GM12878 (cell line): Measurements from ENCODE around the gene HEATR3. TPM values are rescaled to one million over a fixed set of nuclear protein-coding genes. Genes with fewer than 3 reads are reported as not detected.
A peak's percentile ranks its signal among the peaks of the same experiment; 100 is the strongest.

ENCODE experiments used
- ATAC-seq: fragments of 200-7000 bp; cut with Tn5 transposase; 3 replicates; pipeline ENCODE4 v1.9.1; 2020; ENCODE audit warnings: mild to moderate bottlenecking, moderate library complexity
- BruUV-seq: library from RNA; stranded (reverse); fragments of 400-500 nt; replicated peaks from 2 replicates; lab custom pipeline; 2021; lab: Mats Ljungman, UMichigan
- CTCF ChIA-PET: fragments of 300-600 bp; sonication (Branson Sonifier 250); formaldehyde crosslinking; extraction: SDS; loops from one replicate; lab custom pipeline; 2021; ENCODE audit warnings: inconsistent platforms; lab: Yijun Ruan, JAX
- POLR2A ChIA-PET: fragments of 350-600 bp; formaldehyde crosslinking; extraction: SDS; loops from one replicate; lab custom pipeline; 2021; ENCODE audit warnings: inconsistent platforms; lab: Charles Lee
- RAD21 ChIA-PET: fragments of 300-600 bp; sonication (Branson Sonifier 250); formaldehyde crosslinking; loops from one replicate; lab custom pipeline; 2023; ENCODE audit warnings: antibody characterized with exemption; ENCODE audit not compliant: unreplicated experiment; lab: Charles Lee
- SMC1A ChIA-PET: fragments of 300-600 bp; sonication (Branson Sonifier 250); formaldehyde crosslinking; loops from one replicate; lab custom pipeline; 2023; ENCODE audit not compliant: unreplicated experiment, uncharacterized antibody; lab: Charles Lee
- DNase-seq: peaks from one replicate; pipeline ENCODE4 v3.0.0-alpha.2; 2011; ENCODE audit warnings: low read depth, low spot score
- FAIRE-seq: peaks from 3 replicates; lab custom pipeline; 2011; peaks lifted over from hg19 to GRCh38; lab: Jason Lieb, UNC
- H2AFZ ChIP-seq: 2 replicates; pipeline ENCODE4 v1.6.0; 2011; ENCODE audit warnings: low read depth, low read length, control low read depth; ENCODE audit not compliant: control insufficient read depth
- H3K27ac ChIP-seq: 2 replicates; pipeline ENCODE4 v1.5.1; 2011; ENCODE audit warnings: control low read depth; ENCODE audit not compliant: control insufficient read depth, insufficient read depth
- H3K27me3 ChIP-seq, 2 experiments: replicated peaks in 1 of 2; 2 replicates each; pipeline versions ENCODE4 v1.6.0 to v1.6.1; 2011; ENCODE audit warnings: low read length in 1 of 2; ENCODE audit not compliant: control insufficient read depth in 2 of 2, insufficient read depth in 2 of 2
- H3K36me3 ChIP-seq, 2 experiments: 2 replicates each; pipeline ENCODE4 v1.5.1; 2011; ENCODE audit warnings: low read length in 1 of 2; ENCODE audit not compliant: control insufficient read depth in 2 of 2, insufficient read depth in 2 of 2
- H3K4me1 ChIP-seq: 2 replicates; pipeline ENCODE4 v1.6.1; 2011; ENCODE audit warnings: mild to moderate bottlenecking, low read length, moderate library complexity, mixed read lengths; ENCODE audit not compliant: control insufficient read depth, insufficient read depth
- H3K4me2 ChIP-seq: 2 replicates; pipeline ENCODE4 v1.6.0; 2011; ENCODE audit warnings: control low read depth; ENCODE audit not compliant: control insufficient read depth, insufficient read depth
- H3K4me3 ChIP-seq: fragments of 200-600 bp; sonication (generic); 2 replicates; pipeline ENCODE4 v1.5.1; 2016
- H3K79me2 ChIP-seq: 2 replicates; pipeline ENCODE4 v1.6.0; 2011; ENCODE audit warnings: low read length; ENCODE audit not compliant: control insufficient read depth, insufficient read depth
- H3K9ac ChIP-seq: 2 replicates; pipeline ENCODE4 v1.8.0; 2011; ENCODE audit warnings: low read length, control low read depth, mixed read lengths; ENCODE audit not compliant: control insufficient read depth, insufficient read depth
- H3K9me3 ChIP-seq: replicated peaks from 3 replicates; pipeline ENCODE4 v1.5.1; 2011; ENCODE audit warnings: mild to moderate bottlenecking, low read length; ENCODE audit not compliant: control insufficient read depth, insufficient read depth
- H4K20me1 ChIP-seq: 2 replicates; pipeline ENCODE4 v1.6.0; 2011; ENCODE audit not compliant: control insufficient read depth, insufficient read depth
- ATF7 ChIP-seq: fragments of 450-650 bp; IDR thresholded peaks from 2 replicates; pipeline ENCODE4 v1.6.1; 2016; ENCODE audit warnings: low read depth, mild to moderate bottlenecking
- CBFB ChIP-seq: IDR thresholded peaks from 2 replicates; pipeline ENCODE4 v1.6.1; 2016; ENCODE audit warnings: antibody characterized with exemption, low read depth
- CBX5 ChIP-seq: sonication (generic); IDR thresholded peaks from 2 replicates; pipeline ENCODE4 v1.6.1; 2016; ENCODE audit warnings: low read depth, moderate library complexity, mild to moderate bottlenecking, inconsistent platforms
- KLF5 ChIP-seq: fragments of 450-650 bp; IDR thresholded peaks from 2 replicates; pipeline ENCODE4 v1.6.1; 2014; ENCODE audit warnings: mild to moderate bottlenecking; ENCODE audit not compliant: partially characterized antibody
- NBN ChIP-seq: fragments of 450-650 bp; IDR thresholded peaks from 2 replicates; pipeline ENCODE4 v1.6.1; 2016
- POLR2AphosphoS5 ChIP-seq: IDR thresholded peaks from 2 replicates; pipeline ENCODE4 v1.6.1; 2011; ENCODE audit warnings: mild to moderate bottlenecking, low read length, inconsistent platforms
- RAD51 ChIP-seq: fragments of 450-650 bp; IDR thresholded peaks from 2 replicates; pipeline ENCODE4 v1.6.1; 2016; ENCODE audit warnings: moderate library complexity, mild to moderate bottlenecking, inconsistent platforms
- WGBS: methylation state at CpG from one replicate; pipeline ENCODE4 v1.1.6; 2016; ENCODE audit warnings: low lambda C conversion rate; ENCODE audit not compliant: insufficient replicate concordance, insufficient coverage; ENCODE audit errors: missing lambda C conversion rate; 5-methylcytosine and 5-hydroxymethylcytosine counted together
- in situ Hi-C: fragments of 300-500 bp; cut with MboI; formaldehyde crosslinking; loops from 9 replicates; pipeline ENCODE4 v1.14.3; 2018; ENCODE audit warnings: mixed read lengths
- intact Hi-C: fragments of 100-400 bp; cut with micrococcal nuclease; formaldehyde crosslinking; loops from one replicate; pipeline ENCODE4 v1.14.2; 2022; ENCODE audit not compliant: unreplicated experiment
- polyA plus RNA-seq, 11 experiments: library from polyadenylated mRNA; depleted of rRNA in 4 of 11; unstranded in 6 of 11; stranded (reverse) in 5 of 11; fragments of >200 nt; fragmentation: Nextera tagmentation in 4 of 11; fragmentation: Illumina TruSeq in 1 of 11; extraction: Ambion mirVana in 4 of 11; extraction: Trizol in 1 of 11; gene quantifications; 1 replicate in 1 of 11; 2 replicates in 10 of 11; pipeline versions ENCODE4 v1.2.1 to v1.2.3, GENCODE V29; 2011 to 2016; ENCODE audit warnings: inconsistent platforms in 2 of 11, missing spikeins in 2 of 11, low read depth in 1 of 11
- total RNA-seq, 4 experiments: library from RNA; depleted of rRNA in 3 of 4; stranded (reverse); fragments of >200 nt in 3 of 4; fragmentation: Illumina TruSeq in 1 of 4; extraction: Trizol in 1 of 4; gene quantifications; 2 replicates each; pipeline versions ENCODE4 v1.2.1 to v1.2.3, GENCODE V29; 2013 to 2021
- TF ChIP-seq, protein P1 (sequence below): fragments of 450-650 bp; formaldehyde crosslinking; IDR thresholded peaks from 2 replicates; pipeline ENCODE4 v1.4.0; 2022; ENCODE audit warnings: mild to moderate bottlenecking, moderate library complexity

HEATR3 gene
- total and polyA plus RNA-seq, 10 of the 15 experiments (the other 5 are each of a cell fraction or from before 2014, with no cell fraction given), result 1.5 to 30.0 (median 17.7) TPM

- FAIRE-seq (no peak), ATAC-seq (no peak), DNase-seq (no peak)
- H3K9ac ChIP-seq, result no peak overlapping the region
- no peaks in the 10 kb centered on the region for H3K27me3 ChIP-seq
- H3K36me3 ChIP-seq, result no peaks in the 10 kb centered on the region
- H3K4me1 ChIP-seq, result peaks cover 6% of the 10 kb centered on the region
- H3K4me3 ChIP-seq, result no peak overlapping the region
- ChIA-PET POLR2A (interaction anchor here (0.6 to 3.2 kb wide), 7 partner anchors 12 to 535 kb away, joined by 3 to 18 read pairs (median 5); no protein-coding TSS in a partner anchor), SMC1A (interaction anchor here (0.6 to 3.1 kb wide), 12 partner anchors 15 to 204 kb away, joined by 3 to 17 read pairs (median 4); partner anchors contain the start of gene CNEP1R1), CTCF (interaction anchor here (0.5 to 2.4 kb wide), 9 partner anchors 9 to 535 kb away, joined by 3 to 14 read pairs (median 4); partner anchors contain the start of genes CNEP1R1 and HEATR3), RAD21 (interaction anchor here (0.8 to 1.5 kb wide), 3 partner anchors 30 to 126 kb away, joined by 3 to 11 read pairs (median 6); partner anchors contain the start of gene CNEP1R1)
- no peaks in the 10 kb centered on the region for H3K9me3 ChIP-seq
- intact Hi-C loops (loop anchor here (10.0 kb wide), 2 partner anchors 123 to 593 kb away; partner anchors contain the start of gene CYLD), in situ Hi-C loops (no loop called here)
- H3K27ac ChIP-seq, result no peak overlapping the region
- TF ChIP-seq RAD51 (no peak), CBX5 (no peak), NBN (no peak), CBFB (no peak), KLF5 (no peak), POLR2AphosphoS5 (no peak), ATF7 (no peak)
- TF ChIP-seq, protein P1, sequence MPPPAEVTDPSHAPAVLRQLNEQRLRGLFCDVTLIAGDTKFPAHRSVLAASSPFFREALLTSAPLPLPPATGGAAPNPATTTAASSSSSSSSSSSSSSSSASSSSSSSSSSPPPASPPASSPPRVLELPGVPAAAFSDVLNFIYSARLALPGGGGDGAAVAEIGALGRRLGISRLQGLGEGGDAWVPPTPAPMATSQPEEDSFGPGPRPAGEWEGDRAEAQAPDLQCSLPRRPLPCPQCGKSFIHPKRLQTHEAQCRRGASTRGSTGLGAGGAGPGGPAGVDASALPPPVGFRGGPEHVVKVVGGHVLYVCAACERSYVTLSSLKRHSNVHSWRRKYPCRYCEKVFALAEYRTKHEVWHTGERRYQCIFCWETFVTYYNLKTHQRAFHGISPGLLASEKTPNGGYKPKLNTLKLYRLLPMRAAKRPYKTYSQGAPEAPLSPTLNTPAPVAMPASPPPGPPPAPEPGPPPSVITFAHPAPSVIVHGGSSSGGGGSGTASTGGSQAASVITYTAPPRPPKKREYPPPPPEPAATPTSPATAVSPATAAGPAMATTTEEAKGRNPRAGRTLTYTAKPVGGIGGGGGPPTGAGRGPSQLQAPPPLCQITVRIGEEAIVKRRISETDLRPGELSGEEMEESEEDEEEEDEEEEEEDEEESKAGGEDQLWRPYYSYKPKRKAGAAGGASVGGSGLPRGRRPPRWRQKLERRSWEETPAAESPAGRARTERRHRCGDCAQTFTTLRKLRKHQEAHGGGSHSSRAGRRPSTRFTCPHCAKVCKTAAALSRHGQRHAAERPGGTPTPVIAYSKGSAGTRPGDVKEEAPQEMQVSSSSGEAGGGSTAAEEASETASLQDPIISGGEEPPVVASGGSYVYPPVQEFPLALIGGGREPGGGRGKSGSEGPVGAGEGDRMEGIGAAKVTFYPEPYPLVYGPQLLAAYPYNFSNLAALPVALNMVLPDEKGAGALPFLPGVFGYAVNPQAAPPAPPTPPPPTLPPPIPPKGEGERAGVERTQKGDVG (CRISPR knock-in tag), result no peak
- H4K20me1 ChIP-seq, result peaks cover 7% of the 10 kb centered on the region; the same call in 1 of the 2 replicates
- peaks cover 28% of the 10 kb centered on the region for H3K79me2 ChIP-seq
- no TSS peak for BruUV-seq
- H2AFZ ChIP-seq, result no peak overlapping the region
- H3K4me2 ChIP-seq, result peak overlapping the region; percentile 62
- WGBS, result 100% methylated on average over 5 of the region's 5 CpGs
These were observed 85.6 kb downstream of the HEATR3 start for GRCh38 chr16:50151322-50151721.
